ENCODE results near the gene SEMA3E. TPM values are rescaled to one million over a fixed set of nuclear protein-coding genes. Genes with fewer than 3 reads are reported as not detected.
"Not testable (repeated sequence)": the region's sequence is repeated elsewhere in the genome, so short reads cannot be mapped to it uniquely, and the experiment has no call there.

SEMA3E gene
- total RNA-seq, 1 donor from 2014 or later: 0.35 TPM

- H3K4me3 ChIP-seq (ENCODE audit: low read depth, low read length): no peak overlapping the region
- TF ChIP-seq CTCF (conservative IDR thresholded peaks at IDR 0.05; ENCODE audit: low read depth, low read length): no peak
- DNase-seq (ENCODE audit: low read depth): no peak
Measured at GRCh38 chr7:83447681-83448080, 201.3 kb downstream of the SEMA3E start.

- DNase-seq (ENCODE audit: low read depth): no peak
- no peak overlapping the region for H3K4me3 ChIP-seq (ENCODE audit: low read depth, low read length)
- no peak for TF ChIP-seq CTCF (conservative IDR thresholded peaks at IDR 0.05; ENCODE audit: low read depth, low read length)
Measured at GRCh38 chr7:83446102-83446669, 202.8 kb downstream of the SEMA3E start.

GRCh38 chr7:83442911-83443310 lies 206.0 kb downstream of the SEMA3E start:
- H3K4me3 ChIP-seq (ENCODE audit: low read depth, low read length): no peak overlapping the region
- DNase-seq (ENCODE audit: low read depth): no peak
- no peak for TF ChIP-seq CTCF (conservative IDR thresholded peaks at IDR 0.05; ENCODE audit: low read depth, low read length)

GRCh38 chr7:83439026-83439425 lies 209.9 kb downstream of the SEMA3E start:
- no peak for DNase-seq (ENCODE audit: low read depth)
- no peak for TF ChIP-seq CTCF (conservative IDR thresholded peaks at IDR 0.05; ENCODE audit: low read depth, low read length)
- no peak overlapping the region for H3K4me3 ChIP-seq (ENCODE audit: low read depth, low read length)

GRCh38 chr7:83430289-83430688 lies 218.7 kb downstream of the SEMA3E start:
- H3K4me3 ChIP-seq (ENCODE audit: low read depth, low read length); DNase-seq (ENCODE audit: low read depth): not testable (repeated sequence)

GRCh38 chr7:83429493-83429892 lies 219.4 kb downstream of the SEMA3E start:
- TF ChIP-seq CTCF (conservative IDR thresholded peaks at IDR 0.05; ENCODE audit: low read depth, low read length): no peak
- H3K4me3 ChIP-seq (ENCODE audit: low read depth, low read length): no peak overlapping the region
- no peak for DNase-seq (ENCODE audit: low read depth)

GRCh38 chr7:83427884-83428283 lies 221.1 kb downstream of the SEMA3E start:
- no peak for DNase-seq (ENCODE audit: low read depth)
- no peak overlapping the region for H3K4me3 ChIP-seq (ENCODE audit: low read depth, low read length)
- TF ChIP-seq CTCF (conservative IDR thresholded peaks at IDR 0.05; ENCODE audit: low read depth, low read length): no peak
